NCI-H1092 treated with DMSO at 0.1 percent for 48 hours (cell line): Measurements from ENCODE around the gene TNFRSF14.

Source experiments
- DNase-seq: peaks from one replicate; lab custom pipeline; 2025; lab: John Stamatoyannopoulos, UW

TNFRSF14 gene

DNA sequence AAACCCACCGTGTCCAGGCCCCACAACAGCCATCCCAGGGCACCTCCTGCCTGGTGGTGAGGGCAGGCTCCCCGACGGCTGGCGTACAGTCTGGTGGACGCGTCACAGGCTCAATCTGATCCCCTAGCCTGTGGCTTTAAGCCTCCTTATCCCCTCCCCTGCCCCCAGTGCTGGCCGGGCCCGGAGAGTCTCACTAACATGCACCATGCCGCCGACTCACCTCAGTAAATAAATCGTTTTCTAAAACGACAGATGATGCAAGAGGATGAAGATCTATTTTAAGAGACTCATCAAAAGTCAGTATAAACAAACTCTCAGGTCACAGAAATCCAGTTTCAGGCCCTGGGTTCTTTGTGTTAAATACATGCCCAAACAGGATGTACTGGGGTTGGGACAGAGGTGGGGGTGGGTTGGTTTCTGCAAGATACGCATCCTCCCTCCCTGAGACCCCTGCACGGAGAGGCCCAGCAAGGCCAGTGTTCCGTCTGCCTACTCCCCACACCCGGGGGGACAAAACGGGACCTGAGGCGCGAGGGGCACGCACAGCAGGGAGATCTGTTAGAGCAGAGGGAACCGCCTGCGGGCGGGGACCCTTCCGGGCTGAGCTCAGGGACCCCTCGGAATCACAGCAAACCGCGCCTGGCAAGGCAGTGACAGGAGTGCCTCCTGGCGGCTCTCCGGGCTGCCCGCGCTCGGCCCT is 32.8 kb upstream of the TNFRSF14 start:
- DNase-seq, result no peak

DNA sequence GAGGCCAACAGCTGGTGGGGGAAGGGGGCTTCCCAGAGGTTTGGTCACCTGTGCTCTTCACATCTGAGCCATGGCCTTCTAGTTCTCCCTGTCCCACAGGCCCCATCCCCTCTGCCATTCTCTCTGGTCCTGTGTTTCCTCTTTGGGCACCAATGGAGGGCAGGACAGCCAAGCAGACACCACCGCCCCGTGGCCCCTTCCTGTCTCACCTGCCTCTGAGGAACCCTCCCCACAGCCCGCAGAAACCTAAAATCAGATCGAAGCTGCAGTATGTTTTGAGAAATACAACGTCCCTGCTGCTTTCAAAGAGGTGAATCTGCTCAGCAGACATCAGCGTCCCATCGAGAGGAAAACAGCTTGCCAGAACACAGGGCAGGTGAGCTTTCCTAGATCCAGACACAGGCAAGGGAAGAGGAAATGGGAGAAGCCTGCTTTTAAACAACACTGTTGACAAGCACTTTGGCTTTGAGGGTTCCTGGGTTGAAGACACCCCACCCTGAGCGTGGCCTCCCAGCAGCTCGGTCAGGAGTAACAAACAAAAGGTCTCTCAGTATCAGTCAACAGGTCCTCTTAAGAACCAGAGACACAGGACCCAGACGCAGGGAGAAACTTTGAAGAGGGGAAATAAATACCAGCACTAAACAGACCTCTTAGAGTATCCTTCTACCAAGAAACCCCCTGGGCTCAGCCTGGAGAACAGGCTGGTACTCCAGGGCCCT is 32.1 kb upstream of the TNFRSF14 start:
- no peak for DNase-seq

DNA sequence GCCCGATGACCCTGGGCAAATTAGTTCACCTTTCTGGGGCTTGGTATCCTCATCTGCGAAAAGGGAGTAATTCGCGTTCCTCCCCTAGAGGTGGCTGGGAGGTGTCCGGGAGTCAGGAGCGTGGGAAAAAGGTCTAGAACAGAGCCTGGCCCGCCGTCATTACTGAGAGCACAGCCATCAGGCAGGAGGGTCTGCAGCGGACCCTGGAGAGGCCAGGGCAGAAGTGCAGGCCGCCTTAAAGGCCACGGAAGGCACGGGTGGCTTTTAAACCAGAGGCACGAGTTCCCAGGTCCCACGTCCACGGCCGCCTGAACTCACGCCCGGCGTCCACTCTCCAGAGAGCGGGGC is 30.6 kb upstream of the TNFRSF14 start:
- DNase-seq, result no peak

DNA sequence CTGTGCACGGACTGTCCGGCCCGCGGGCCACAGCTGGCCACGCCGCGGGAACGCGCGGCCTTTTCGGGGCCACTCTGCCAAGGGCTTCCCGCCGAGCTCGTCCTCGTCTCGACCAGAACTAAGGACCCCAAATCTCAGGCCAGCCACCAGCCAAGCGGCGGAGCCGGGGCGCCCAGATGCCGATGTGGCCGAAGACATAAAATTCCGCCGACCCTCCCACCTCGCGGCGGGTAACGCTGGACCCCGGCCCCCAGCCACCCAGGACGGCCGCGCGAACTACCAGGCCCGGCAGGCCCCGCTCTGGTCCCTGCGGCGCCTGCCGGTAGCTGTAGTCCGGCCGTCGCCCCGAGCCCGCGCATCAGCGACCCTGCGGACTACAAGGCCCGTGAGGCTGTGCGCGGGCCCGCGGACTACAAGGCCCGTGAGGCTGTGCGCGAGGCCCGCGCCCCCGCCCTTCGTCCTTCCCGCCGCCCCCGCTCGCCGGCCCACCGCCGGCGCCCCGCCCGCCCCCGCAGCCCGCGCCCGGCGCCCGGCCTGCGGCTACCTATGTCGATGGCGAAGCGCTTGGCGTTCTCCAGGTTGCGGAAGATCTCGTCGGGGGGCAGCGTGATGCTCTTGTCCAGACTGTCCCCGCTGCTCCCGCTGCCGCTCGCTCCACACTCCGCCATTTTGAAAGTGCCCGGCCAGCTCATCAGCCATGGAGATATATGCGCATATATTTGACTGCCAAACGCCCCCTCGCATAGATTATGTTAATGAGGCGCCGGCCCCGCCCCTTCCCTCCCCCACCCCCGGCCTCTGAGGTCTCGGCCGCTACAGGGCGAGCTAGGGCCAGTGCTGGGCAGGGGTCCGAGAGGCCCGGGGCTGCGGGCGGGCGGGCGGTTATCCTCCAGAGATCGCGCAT is 30.0 kb upstream of the TNFRSF14 start, which contains the start of gene PANK4:
Gene PANK4, minus strand, starts transcription at position 677 of the 904 bp plus-strand sequence. Its CDS starts 9 bp downstream, at position 668.
- DNase-seq, result peak; percentile 81

DNA sequence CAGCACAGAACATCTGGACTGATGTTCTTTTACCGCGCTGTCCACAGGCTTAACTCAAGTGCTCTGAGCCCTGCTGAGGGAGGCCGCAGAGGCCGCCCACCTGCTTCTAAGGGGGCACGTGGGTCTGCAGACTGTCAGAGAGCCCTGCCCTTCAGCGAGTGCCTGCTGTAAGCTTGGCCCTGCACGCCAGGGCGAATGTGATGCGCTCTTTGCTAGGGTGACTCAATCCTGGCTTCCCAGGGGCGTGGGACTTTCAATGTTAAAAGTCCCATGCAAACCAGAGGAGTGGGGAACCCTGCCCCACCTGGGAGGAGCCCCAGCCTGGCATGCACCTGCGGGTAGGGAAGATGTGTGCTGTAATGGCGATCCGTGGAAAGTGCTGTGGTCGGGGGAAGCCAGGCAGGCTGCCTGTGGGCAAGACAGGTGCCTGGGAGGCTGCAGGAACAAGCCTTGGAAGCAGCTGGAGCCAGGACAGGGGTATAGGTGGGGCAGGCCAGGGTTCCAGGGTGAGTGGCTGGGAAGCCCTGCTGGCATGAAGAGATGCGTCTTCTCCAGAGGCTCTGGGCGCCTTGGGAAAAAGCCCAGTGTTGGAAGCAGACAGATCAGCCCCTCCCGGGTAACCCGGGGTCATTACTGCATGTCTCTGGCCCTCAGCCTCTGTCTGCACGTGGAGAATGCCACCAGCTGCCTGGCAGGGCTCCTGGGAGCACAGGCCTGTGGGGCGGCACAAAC is 29.2 kb upstream of the TNFRSF14 start:
- DNase-seq, result peak; percentile 17

DNA sequence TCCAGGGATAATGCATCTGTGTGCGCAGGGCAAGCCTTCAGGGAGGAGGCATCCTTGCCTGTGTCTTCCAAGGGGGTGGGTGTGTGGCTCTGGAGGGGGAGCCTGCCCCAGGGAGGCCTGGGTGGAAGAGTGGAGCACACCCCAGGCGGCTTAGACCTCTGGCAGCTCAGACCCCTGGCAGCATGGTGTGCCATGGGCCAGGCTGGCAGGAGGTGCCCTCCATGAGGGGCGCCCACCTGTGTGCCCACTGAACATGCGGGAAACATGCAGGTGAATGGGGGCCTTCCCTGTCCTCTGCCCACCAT is 28.7 kb upstream of the TNFRSF14 start:
- no peak for DNase-seq

DNA sequence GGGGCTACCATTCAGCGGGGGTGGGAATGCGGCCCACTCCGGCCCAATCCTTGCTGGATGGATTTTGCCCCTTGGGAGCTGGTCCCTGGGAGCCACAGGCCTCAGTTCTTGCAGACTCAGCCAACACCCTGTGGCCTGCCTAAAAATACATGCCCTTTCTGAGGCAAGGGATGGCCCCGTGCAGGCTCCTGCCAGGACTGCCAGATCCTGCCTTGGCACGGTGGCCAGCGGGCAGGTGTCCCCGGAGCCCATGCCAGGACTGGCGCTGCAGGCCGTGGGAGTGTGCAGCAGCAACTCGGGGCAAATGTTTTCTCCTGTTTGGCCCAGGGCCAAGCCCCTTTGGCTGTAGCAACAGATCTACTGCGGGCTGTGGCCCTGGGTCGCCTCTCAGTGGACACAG is 28.2 kb upstream of the TNFRSF14 start:
- no peak for DNase-seq

DNA sequence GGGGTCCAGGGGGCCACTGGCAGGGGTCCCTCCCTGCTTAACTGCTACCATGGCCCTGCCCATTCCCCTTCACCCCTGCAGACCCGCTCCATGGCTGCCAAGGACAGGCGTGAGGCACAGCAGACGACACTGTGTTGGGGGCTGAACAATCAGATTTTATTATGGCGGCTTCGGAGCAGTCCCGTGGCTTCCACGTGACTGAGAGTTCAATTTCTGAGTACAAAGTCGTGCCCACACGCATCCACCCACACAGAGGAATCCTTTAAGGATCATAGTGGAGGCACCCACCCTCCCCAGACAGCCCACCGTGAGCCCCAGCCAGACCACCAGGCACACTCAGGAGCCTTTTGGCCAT is 27.6 kb upstream of the TNFRSF14 start:
- DNase-seq, result no peak

DNA sequence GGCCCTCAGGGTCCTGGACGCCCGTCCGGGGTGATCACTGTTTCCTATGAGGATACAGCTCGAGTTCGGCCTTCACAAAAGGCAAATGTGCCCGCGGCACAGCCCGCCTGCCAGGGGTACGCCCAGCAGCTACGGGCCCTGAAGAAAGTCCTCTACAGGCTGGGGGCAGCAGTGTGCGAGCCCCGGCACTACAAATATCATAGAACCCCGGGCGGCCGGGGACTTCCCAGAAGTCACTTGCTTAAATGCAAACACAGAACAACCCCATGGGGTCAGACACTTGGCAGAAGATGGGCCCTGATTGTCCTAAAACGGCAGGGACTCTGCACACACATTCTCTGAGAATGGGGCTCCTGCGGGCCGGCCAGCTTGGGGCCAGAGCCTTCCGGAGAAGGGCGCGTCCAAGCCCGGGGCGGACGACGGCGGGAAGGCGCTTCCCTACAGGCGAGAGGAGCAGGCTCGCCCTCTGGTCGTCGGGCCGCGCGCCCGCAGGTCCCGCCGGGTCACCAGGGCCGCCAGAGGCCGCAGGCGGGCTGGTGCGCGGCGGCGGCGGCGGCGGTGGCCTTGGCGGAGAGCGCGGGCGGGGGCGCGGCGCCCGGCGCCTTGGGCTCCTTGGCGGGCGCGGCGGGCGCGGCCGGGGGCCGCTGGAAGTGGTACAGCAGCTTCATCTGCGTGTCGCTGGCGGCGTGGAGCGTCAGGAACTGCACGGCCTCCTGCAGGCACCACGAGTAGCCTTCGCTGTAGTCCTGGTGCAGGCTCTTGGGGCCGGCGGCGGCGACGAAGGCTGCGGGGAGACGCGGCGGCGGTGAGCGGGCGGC is 27.0 kb upstream of the TNFRSF14 start:
- no peak for DNase-seq

DNA sequence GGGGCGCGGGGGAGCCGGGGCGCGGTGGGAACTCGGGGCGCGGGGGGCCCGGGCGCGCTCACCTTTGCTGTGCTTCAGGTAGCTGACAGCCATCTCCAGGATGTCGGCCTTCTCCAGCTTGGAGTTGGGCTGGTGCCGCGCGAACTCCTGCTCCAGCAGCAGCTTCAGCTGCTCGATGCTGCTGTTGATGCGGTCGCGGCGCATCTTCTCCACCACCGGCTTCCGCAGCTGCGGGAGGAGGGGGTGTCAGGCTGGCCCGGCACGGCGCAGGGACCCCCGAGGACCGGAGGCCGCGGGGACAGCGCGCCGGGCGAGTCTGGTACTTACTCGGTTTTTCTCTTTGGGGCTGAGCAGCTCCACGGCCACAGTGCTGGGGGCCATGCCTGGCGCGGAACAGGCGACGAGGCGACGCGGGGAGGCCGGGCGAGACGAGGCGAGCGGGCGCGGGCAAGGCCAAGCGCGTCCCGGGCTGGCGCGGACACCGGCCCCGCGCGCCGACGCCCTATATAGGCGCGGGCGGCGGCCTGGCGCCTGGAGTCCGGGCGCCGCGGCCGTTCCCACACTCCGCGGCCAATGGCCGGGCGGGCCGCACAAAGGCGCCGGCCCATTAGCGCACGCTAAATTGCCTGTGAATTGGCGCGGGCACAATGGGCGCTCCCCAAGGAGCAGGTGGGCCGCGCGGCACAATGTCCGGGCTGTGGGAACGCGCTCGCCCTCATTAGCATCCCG is 26.2 kb upstream of the TNFRSF14 start, which contains the start of gene HES5:
Gene HES5, minus strand, starts transcription at position 480 of the 729 bp plus-strand sequence. Its CDS starts 99 bp downstream, at position 381.
- peak; percentile 14 for DNase-seq

DNA sequence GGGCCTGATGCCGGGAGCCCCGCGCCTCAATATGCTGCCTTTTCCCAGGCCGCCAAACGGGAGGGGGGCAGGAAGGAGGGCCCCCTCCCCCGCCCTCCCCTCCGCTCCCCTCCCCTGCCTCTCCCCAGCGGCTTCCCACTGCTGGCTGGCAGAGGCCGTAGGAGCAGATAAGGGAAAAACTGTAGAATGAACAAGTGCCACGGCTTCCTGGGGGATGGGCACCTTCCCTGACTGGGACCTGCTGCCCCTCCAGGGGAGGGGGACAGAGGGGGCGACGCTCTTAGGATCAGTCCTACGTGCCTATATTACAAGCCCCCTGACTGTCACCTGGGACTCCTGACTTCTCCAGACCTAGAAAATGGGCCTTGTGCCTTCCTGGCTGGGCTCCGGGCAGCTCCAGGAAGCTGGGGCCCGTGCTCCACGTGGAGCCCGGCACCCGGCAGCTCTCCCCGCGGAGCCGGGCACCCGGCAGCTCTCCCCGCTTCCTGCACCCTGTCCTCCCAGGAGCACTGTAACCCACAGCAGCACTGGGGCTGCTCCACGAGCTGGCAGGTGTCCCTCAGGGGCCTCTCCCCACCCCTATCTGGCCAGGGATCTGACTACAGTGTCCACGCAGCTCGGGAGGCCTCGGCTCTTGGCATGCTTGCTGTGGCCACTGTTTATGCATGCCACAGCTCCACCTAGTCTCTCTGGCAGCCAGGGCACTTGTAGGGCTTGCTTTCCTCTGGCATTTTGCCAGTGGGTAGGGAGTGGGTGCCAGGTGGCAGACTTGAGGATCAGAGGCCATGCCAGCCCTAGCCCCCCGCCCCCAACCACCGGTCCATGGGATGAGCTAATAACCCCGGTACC is 25.4 kb upstream of the TNFRSF14 start:
- DNase-seq, result no peak

DNA sequence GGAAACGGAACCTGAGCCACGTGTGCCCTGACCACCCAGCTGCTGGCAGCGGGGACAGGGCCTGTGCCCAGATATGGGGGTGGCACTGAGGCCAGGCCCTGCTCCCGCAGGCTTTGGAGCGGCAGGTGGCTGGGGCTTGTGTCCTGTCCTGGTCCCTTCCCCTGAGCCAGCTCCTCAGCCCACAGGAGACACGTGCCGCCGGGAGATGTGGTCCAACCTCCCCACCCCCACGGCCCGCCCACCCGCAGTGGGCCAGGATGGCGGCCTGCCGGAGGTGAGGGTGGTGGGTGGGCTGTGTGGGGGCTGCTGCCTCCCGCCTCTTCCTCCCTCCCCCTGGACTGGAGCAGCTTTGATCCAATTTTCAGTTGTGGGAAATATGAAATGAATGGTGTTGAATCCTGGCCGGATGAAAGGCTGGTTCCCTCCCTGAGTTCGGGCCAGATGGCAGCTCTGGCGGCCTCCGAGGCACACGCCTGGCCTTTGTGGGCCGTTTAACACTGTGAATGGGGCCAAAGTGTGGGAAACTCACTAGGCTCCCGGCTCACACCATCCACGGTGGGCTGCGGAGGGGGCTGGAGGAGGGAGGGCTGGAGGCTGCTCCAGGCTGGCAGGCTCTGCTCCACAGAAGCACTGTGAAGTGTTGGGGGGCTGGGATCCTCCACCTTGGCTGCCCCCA is 23.5 kb upstream of the TNFRSF14 start:
- DNase-seq, result no peak

DNA sequence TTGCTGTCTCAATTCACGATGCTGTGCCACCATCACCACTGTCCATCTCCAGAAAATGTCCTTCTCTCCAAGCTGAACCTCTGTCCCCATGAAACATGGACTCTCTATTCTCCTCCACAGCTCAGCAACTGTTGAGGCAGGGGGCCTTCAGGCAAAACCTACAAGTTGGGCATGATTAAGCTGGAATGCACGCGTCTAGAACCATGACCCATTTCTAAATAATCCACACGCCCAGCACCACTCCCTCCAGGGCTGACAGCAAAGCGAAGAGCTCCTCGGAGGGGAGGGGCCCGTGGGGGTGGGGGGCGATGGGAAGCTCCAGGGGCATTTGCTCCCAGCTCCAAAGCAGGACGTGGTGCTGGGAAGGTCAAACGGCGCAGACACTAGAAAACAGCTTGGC is 22.8 kb upstream of the TNFRSF14 start:
- no peak for DNase-seq

DNA sequence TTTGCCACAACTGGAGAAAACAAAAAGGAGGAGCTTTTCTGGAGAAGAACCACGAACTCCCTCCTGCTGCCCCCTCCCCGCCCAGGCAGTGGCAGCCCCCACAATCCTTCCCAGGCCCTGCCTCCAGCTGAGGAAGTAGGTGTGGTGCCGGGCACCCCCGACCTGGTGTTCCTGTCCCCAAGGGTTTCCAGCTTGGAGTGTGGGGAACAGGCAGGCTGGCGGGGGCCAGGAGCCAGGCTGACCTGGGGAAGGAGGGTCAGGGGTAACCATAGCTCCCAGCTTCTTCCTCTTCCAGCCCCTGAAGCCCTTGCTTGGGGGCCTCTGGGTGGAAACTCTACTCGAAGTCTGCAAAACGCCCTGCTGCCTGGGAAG is 21.9 kb upstream of the TNFRSF14 start:
- no peak for DNase-seq

DNA sequence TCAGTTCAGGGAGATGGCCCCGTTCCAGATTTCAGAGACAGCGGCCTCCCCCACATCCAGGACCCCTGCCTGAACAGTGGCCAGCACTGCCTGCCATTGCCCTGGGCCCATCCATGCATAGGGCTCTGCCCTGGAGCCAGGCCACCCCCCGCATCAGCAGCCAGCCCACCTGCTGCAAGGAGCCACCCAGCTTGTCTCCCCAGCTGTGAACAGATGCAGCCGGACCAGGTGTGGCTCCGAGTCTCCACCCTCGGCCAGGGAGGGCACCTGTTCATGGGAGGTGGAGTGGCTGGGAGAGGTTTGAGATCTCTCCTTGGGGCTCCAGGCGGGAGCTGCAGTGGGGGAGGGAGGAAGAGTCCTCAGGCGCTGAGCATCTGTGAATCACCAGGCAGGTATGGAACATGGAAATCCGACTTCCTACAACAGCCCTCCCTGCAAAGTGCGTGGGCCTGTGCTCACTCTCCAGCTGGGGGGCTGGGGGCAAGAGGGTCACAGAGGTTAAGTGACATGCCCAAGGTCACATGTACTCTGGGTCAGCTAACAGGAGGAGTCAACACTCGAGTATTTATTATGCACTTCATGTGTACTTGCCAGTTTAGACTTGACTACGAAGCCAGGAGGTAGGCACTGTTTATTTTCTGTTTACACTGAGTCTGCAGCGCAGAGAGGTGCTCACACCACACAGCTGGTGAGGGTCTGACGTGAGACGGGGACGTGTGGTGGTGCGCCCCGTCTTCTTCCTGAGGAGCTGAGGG is 21.3 kb upstream of the TNFRSF14 start:
- no peak for DNase-seq

DNA sequence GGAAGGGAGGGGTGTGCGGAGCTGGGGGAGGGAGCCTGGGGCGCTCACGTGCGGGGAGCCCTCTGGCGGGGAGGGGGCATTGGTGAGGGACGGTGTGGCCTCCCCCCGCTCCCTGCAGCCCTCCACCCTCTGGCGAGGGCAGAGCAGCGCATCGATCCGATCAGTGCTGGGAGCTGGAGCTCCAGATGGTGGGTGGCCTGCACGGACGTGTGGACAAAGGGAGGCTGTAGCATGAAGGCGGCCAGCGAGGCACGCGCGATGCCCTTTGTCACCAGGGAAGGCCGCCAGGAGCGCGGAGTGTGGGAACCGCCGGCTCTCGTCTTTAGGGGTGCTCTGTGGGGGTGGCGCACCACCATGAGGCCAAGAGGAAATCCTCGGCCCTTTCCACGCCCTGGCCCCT is 20.7 kb upstream of the TNFRSF14 start:
- no peak for DNase-seq

DNA sequence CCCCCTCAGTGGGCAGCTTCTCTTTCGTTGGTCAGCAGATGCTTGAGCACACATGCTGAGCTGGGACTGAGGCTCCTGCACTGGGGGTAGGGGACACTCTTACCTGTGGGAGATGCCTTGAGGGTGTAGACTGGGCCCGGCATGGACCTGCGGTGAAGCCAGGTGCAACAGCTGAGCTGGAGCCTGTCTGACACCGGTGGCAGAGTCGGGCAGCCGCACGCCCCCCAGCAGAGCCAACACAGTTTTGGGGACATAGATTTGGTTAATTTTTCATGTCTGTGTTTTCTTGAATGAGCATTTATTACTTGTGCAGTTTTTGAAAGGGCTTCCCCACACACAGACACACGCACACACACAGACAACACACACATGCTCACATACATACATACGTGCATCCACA is 20.2 kb upstream of the TNFRSF14 start:
- DNase-seq, result no peak

DNA sequence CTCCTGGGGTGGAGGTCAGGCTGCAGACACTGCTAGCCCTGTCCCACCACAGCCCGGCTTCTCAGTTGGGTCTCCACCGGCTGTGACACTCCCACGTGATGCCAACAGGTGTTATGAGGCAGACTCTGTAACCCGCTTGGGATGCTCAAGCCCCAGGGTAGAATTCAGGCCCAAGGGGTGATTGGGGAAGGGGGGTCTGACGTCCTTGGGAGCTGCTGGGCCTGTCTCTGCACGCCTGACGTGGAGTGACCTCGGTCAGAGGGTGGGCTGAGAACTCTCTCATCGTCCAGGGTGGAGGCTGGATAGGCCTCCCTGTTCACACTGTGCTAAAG is 18.4 kb upstream of the TNFRSF14 start:
- no peak for DNase-seq

DNA sequence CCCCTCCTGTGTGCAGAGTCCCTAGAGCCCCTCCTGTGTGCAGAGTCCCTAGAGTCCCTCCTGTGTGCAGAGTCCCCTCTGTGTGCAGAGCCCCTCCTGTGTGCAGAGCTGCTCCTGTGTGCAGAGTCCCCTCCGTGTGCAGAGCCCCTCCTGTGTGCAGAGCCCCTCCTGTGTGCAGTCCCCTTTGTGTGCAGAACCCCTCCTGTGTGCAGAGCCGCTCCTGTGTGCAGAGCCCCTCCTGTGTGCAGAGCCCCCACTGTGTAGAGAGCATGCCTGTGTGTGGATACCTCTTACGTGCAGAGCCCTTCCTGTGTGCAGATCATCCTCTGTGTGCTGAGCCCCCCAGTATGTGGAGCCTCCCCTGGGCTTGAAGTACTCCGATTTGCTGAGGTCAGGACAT is 17.8 kb upstream of the TNFRSF14 start:
- no peak for DNase-seq
